Activated CD8-positive, alpha-beta memory T cell treated with anti-CD3 and anti-CD28 coated beads for 4 hours (primary cell): Measurements from ENCODE around the gene OCRL.
"Not testable (repeated sequence)": the region's sequence is repeated elsewhere in the genome, so short reads cannot be mapped to it uniquely, and the experiment has no call there.

Experiments used
- DNase-seq, 2 donors: peaks; one replicate each; pipeline ENCODE4 v3.0.0-alpha.2; 2020; ENCODE audit warnings: low read depth in 2 of 2

The OCRL gene

GRCh38 chrX:129534816-129535578, 5.1 kb upstream of the OCRL start:
- DNase-seq: no peak

- no peak for DNase-seq
Observed at GRCh38 chrX:129540722-129541184, 694 bp downstream of the OCRL start.

GRCh38 chrX:129544780-129545179, 4.7 kb downstream of the OCRL start:
- DNase-seq: no peak

GRCh38 chrX:129545408-129545807, 5.3 kb downstream of the OCRL start:
- no peak for DNase-seq

- DNase-seq: no peak
Observed at GRCh38 chrX:129549124-129549523, 9.1 kb downstream of the OCRL start.

GRCh38 chrX:129553619-129554288, 13.7 kb downstream of the OCRL start:
- DNase-seq: no peak

- not testable (repeated sequence) for DNase-seq
Observed at GRCh38 chrX:129554816-129555215, 14.8 kb downstream of the OCRL start.

GRCh38 chrX:129556806-129557315, 16.8 kb downstream of the OCRL start:
- no peak for DNase-seq

- no peak for DNase-seq
Observed at GRCh38 chrX:129557844-129558480, 17.9 kb downstream of the OCRL start.

GRCh38 chrX:129559783-129560182, 19.7 kb downstream of the OCRL start:
- no peak for DNase-seq

GRCh38 chrX:129561453-129561852, 21.4 kb downstream of the OCRL start:
- DNase-seq: no peak

- DNase-seq: not testable (repeated sequence)
Observed at GRCh38 chrX:129564345-129564744, 24.3 kb downstream of the OCRL start.

- no peak for DNase-seq
Observed at GRCh38 chrX:129565046-129565650, 25.1 kb downstream of the OCRL start.

GRCh38 chrX:129566073-129566472, 26.0 kb downstream of the OCRL start:
- no peak for DNase-seq

- no peak for DNase-seq
Observed at GRCh38 chrX:129568349-129568748, 28.3 kb downstream of the OCRL start.

- DNase-seq: no peak
Observed at GRCh38 chrX:129572422-129572821, 32.4 kb downstream of the OCRL start.

- not testable (repeated sequence) for DNase-seq
Observed at GRCh38 chrX:129573652-129574051, 33.6 kb downstream of the OCRL start.

- no peak for DNase-seq
Observed at GRCh38 chrX:129574214-129574613, 34.2 kb downstream of the OCRL start.

GRCh38 chrX:129576539-129576938, 36.5 kb downstream of the OCRL start:
- DNase-seq: no peak

GRCh38 chrX:129577473-129577872, 37.4 kb downstream of the OCRL start:
- no peak for DNase-seq

GRCh38 chrX:129577877-129578276, 37.8 kb downstream of the OCRL start:
- DNase-seq: no peak

- no peak for DNase-seq
Observed at GRCh38 chrX:129581904-129582303, 41.8 kb downstream of the OCRL start.
